HG03457 (cell line): Measurements from ENCODE around the gene BTG2.
A peak's percentile ranks its signal among the peaks of the same experiment; 100 is the strongest.
"Not testable (repeated sequence)": the region's sequence is repeated elsewhere in the genome, so short reads cannot be mapped to it uniquely, and the experiment has no call there.

Source experiments
- ATAC-seq: cut with Tn5 transposase; IDR thresholded peaks from one replicate; pipeline ENCODE4 v1.9.1; 2021; ENCODE audit warnings: moderate number of reproducible peaks; ENCODE audit not compliant: unreplicated experiment

The BTG2 gene

DNA sequence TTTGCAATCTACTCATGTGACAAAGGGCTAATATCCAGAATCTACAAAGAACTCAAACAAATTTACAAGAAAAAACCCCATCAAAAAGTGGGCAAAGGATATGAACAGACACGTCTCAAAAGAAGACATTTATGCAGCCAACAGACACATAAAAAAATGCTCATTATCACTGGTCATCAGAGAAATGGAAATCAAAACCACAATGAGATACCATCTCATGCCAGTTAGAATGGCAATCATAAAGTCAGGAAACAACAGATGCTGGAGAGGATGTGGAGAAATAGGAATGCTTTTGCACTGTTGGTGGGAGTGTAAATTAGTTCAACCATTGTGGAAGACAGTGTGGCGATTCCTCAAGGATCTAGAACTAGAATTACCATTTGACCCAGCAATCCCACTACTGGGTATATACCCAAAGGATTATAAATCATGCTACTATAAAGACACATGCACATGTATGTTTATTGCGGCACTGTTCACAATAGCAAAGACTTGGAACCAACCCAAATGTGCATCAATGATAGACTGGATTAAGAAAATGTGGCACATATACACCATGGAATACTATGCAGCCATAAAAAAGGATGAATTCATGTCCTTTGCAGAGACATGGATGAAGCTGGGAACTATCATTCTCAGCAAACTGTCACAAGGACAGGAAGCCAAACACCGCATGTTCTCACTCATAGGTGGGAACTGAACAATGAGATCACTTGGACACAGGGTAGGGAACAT lies 8.9 kb downstream of the BTG2 start:
- ATAC-seq: not testable (repeated sequence)

GRCh38 chr1:203316626-203317093 lies 11.3 kb downstream of the BTG2 start:
- no peak for ATAC-seq

DNA sequence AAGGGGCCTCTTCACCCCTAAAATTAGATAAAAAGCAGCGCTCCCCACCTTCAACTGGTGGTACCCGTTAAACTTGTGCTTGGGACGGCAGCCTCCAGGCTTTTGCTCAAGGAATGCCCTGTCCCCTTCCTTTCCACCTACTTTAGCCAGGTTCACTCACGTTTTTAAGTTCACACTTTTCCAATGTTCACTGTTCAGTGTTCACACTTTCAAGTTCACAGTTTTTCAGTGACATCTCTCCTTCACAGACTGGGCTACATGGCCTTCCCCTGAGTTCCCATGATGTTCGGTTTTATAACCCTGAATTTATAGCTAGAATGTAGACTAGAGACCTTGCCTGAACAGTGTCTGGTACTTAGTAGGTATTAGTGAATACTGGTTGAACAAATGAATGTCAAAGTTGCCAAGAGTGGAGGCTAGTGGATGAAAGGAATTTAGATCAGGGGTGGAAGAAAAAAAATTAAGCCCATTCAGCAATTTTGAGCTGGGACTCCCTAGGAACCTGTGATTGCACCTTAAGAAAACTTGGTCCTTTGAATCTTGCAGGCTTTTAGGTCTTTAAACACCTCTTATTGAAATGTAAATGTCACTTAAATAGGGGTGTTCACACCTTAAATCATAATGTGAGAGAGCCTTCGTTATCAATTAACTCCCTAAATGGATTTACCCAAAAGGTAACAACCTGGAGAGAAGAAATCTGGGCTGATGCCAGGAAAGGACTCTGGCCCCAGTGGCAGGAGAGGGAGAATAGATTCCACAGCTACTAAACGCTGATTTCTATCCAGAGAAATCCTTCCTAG lies 12.3 kb downstream of the BTG2 start:
- no peak for ATAC-seq

GRCh38 chr1:203318229-203318517 lies 12.9 kb downstream of the BTG2 start:
- ATAC-seq: no peak

GRCh38 chr1:203320591-203321272 lies 15.4 kb downstream of the BTG2 start:
- no peak for ATAC-seq

GRCh38 chr1:203321273-203322052 lies 16.1 kb downstream of the BTG2 start:
- ATAC-seq: no peak

DNA sequence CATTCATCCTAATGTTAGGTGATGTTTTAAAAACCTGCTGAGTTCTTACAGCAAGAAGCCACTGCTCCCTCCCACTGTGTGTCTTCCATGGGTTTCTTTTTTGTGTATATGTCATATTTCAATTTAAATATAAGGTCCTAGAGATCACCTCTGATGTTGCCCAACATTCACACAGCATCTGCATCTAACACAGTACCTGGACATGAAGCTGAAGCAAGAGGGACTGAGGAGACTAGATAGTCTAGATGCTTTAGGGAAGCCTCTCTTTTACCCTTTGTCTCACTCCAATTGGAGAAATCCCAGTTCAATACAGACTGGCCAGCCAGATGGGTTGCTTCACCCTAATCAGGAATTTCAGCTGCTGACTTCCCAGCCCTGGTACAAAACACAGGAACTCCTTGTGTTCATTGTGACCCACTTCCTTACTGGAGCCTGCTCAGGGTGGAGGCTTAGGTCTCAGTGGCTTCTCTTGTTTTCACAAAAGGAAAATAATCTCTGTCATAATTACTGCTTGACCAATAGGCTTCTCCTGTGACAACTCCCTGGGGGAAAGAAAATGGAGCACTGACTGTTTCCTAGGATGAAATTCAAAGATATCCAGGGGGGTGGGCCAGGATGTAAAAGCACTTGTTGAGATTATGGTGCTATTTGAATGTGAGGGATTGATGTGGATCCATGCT lies 17.3 kb downstream of the BTG2 start:
- no peak for ATAC-seq

DNA sequence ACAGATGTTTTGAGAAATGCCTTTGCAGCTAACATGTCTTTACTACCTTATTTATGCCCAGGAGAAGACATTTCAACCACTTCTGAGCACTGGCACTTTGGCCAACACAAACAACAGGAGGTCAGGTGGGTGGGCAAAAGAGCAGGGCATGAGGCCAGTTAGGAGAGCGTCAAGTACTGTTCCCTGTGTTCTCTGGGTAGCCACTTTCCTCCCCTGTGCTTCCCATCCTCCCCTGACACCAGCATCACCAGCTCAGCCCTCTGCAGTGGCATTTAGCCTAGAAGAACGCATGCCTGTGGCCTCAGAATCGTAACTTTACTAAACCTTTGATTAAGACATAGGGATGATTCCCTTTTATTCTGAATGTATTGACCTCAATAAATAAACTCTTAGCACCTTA lies 18.3 kb downstream of the BTG2 start:
- no peak for ATAC-seq

- no peak for ATAC-seq
These were observed 19.0 kb downstream of the BTG2 start for GRCh38 chr1:203324105-203325025.

- ATAC-seq: no peak
These were observed 19.7 kb downstream of the BTG2 start for GRCh38 chr1:203325026-203325417.

GRCh38 chr1:203325418-203326091 lies 20.2 kb downstream of the BTG2 start:
- ATAC-seq: no peak

DNA sequence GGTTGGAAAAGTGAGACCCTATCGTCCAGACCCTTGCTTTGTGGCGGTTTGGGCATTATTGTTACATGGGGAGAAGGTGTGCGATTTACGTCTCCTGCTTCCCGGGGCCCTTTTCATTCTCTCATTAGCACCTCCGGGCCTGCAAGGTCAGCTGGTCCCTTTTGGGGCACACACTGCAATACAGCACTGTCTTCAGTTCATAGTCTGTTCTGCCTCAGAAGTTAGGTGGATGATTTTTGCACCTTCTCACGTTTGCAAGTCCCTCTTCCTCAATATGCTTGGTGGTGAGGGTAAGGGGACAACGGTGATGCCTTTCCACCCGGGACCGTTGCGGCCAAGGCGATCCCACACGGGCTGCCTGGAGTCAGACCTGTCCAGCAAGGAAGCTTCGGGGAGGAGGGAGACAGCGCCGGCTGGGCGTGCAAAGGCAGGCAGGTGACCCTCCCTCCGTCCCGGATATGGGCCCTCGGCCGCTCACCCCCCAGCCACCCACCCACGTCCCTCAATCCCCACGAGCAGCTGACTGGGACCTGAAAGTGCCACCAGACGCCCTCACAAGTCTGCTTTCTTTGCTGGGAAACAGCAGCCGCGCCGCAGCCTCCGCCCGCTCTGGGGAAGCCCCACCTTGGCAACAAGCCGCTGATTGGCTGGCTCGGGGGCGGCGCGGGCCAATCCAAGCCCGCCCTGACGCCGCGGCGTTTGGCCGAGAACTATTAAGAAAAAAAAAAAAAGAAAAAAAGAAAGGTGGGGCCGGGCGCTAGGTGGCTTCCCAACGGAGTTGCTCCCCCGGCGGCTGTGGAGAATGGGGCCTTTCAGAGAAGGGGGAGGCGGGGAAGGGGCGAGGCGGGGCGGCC lies 21.7 kb downstream of the BTG2 start:
- ATAC-seq: peak; percentile 52

- ATAC-seq: peak; percentile 20
These were observed 22.6 kb downstream of the BTG2 start for GRCh38 chr1:203327684-203328457.

DNA sequence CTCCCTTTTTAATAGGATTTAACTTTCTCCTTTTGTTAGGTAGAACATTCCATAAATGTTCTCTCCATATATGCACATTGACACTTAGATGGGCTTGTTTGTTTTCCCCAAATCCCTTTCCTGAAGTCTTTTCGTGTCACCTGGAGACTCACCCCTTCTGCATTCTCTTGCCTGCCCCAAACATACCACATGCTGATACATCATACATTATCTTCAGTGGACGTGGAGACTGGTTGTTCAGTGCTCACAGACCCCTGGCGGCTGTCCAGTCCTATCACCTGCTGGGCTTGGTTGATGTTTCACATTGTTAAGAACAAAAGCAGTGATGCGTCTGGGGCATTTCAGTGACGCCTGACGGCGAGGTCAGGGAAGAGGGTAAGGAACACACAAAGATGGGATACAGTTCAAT lies 23.4 kb downstream of the BTG2 start:
- ATAC-seq: no peak

DNA sequence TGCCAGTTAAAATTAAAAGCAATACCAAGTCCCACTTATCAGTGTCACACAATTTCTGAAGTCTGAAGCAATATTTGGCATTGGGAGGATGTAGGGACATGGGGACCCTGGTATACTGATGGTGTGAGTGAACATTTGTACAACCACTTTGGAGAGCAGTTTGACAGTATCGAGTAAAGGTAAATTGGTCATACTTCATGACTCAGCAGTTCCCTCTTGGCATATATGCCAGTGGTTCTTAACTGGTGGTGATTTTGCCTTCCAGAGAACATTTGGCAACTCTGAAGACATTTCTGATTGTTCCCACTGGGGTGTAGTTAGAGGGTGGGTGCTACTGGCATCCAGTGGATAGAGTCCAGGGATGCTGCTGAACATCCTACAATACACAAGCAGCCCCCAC lies 25.9 kb downstream of the BTG2 start:
- no peak for ATAC-seq

DNA sequence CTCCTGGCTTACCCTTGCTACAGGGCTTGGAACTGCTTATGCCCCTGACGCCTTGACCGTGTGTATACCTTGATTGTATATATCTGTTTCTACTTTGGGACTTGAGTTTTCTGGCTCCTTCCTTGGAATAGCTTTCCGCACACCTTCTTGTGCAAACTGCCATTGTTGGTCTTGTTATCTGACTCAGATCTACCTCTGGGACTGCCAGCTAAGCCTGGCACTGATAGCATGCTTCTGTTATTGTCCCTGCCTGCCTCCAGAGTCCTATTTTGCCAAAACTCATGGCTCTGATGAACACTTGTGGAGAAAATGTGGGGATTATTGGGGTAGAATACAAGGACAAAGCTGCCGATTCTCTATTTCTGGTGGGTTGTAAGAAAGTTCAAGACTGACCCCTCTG lies 30.2 kb downstream of the BTG2 start:
- ATAC-seq: no peak

DNA sequence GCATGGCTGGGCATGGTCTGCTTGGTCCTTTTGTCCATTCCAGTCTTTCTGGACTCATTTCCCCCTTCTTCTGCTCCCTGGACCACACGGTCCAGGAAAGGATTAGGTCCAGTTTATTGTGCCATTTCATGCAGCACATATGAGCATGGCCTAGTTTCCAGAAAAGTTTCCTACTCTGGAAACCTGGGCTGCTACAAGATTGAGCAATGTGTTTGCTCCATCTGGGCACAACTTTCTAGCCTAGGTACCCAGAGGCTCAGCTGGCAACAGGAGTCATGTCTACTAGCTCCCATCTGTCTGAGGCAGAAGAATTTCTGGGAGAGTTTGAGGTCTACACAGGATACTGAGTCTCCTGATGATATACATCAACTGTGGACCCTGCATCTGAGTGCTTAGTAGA lies 30.8 kb downstream of the BTG2 start:
- no peak for ATAC-seq
